ENCODE results near the gene SLC50A1. TPM values are rescaled to one million over a fixed set of nuclear protein-coding genes. Genes with fewer than 3 reads are reported as not detected.
"Not testable (repeated sequence)": the region's sequence is repeated elsewhere in the genome, so short reads cannot be mapped to it uniquely, and the experiment has no call there.

Gene SLC50A1
- total and polyA plus RNA-seq, 2 donors (not counting 1 experiment from before 2014, with no cell fraction given) = 36.0 to 61.1 TPM

DNA sequence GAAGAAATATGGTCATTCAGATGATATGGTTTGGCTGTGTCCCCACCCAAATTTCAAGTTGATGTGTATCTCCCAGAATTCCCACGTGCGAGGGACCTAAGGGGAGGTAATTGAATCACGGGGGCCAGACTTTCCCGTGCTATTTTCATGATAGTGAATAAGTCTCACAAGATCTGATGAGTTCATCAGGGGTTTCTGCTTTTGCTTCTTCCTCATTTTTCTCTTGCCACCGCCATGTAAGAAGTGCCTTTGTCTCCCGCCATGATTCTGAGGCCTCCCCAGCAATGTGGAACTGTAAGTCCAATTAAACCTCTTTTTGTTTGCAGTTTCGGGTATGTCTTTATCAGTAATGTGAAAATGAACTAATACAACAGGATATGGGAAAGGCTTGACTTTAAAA lies 6.1 kb downstream of the SLC50A1 start:
- no peak overlapping the region for H3K27ac ChIP-seq (ENCODE audit: insufficient read depth, low read length)
- no peak overlapping the region for H2AFZ ChIP-seq (ENCODE audit: low read length)
- H3K4me3 ChIP-seq (replicated peaks in 1 of 4; ENCODE audit: control extremely low read depth in 1 of 4, insufficient read depth in 1 of 4, low read depth in 3 of 4, low read length in 4 of 4) = no peak overlapping the region
- peaks cover 6% of the 10 kb centered on the region for H3K27me3 ChIP-seq (ENCODE audit: control insufficient read depth, insufficient read depth, low read length)
- no peak overlapping the region for H3K4me2 ChIP-seq (ENCODE audit: extremely low read depth, insufficient read depth, low read length)
- TF ChIP-seq, protein P1, sequence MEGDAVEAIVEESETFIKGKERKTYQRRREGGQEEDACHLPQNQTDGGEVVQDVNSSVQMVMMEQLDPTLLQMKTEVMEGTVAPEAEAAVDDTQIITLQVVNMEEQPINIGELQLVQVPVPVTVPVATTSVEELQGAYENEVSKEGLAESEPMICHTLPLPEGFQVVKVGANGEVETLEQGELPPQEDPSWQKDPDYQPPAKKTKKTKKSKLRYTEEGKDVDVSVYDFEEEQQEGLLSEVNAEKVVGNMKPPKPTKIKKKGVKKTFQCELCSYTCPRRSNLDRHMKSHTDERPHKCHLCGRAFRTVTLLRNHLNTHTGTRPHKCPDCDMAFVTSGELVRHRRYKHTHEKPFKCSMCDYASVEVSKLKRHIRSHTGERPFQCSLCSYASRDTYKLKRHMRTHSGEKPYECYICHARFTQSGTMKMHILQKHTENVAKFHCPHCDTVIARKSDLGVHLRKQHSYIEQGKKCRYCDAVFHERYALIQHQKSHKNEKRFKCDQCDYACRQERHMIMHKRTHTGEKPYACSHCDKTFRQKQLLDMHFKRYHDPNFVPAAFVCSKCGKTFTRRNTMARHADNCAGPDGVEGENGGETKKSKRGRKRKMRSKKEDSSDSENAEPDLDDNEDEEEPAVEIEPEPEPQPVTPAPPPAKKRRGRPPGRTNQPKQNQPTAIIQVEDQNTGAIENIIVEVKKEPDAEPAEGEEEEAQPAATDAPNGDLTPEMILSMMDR (conservative IDR thresholded peaks at IDR 0.05 in 1 of 2, IDR thresholded peaks at IDR 0.05 in 1 of 2; ENCODE audit: low read depth in 1 of 2, low read length in 2 of 2) = no peak
- TF ChIP-seq EZH2 (IDR thresholded peaks at IDR 0.05; ENCODE audit: low read length, missing control alignments) = no peak
- no peaks in the 10 kb centered on the region for H3K9me3 ChIP-seq (ENCODE audit: control insufficient read depth, insufficient read depth, low read depth, low read length)
- no peak for DNase-seq (ENCODE audit: low read depth in 2 of 2)
- peaks cover 10% of the 10 kb centered on the region for H3K4me1 ChIP-seq (ENCODE audit: control insufficient read depth, extremely low read depth, insufficient read depth, low read length)
- H3K9ac ChIP-seq (ENCODE audit: insufficient read depth, low read length) = no peak overlapping the region
- no peaks in the 10 kb centered on the region for H4K20me1 ChIP-seq (ENCODE audit: control insufficient read depth, extremely low read depth, insufficient read depth, low read length)
- peaks cover 20% of the 10 kb centered on the region for H3K79me2 ChIP-seq (ENCODE audit: control insufficient read depth, insufficient read depth, low read length)
- H3K36me3 ChIP-seq (ENCODE audit: control insufficient read depth, insufficient read depth, low read length) = no peaks in the 10 kb centered on the region

GRCh38 chr1:155145491-155145890 lies 9.8 kb downstream of the SLC50A1 start:
- H3K4me3 ChIP-seq (replicated peaks in 1 of 4; ENCODE audit: control extremely low read depth in 1 of 4, insufficient read depth in 1 of 4, low read depth in 3 of 4, low read length in 4 of 4) = no peak overlapping the region
- H3K4me2 ChIP-seq (ENCODE audit: extremely low read depth, insufficient read depth, low read length) = no peak overlapping the region
- H3K9me3 ChIP-seq (ENCODE audit: control insufficient read depth, insufficient read depth, low read depth, low read length) = no peaks in the 10 kb centered on the region
- no peaks in the 10 kb centered on the region for H4K20me1 ChIP-seq (ENCODE audit: control insufficient read depth, extremely low read depth, insufficient read depth, low read length)
- no peaks in the 10 kb centered on the region for H3K4me1 ChIP-seq (ENCODE audit: control insufficient read depth, extremely low read depth, insufficient read depth, low read length)
- H3K79me2 ChIP-seq (ENCODE audit: control insufficient read depth, insufficient read depth, low read length) = no peaks in the 10 kb centered on the region
- DNase-seq (ENCODE audit: low read depth in 2 of 2) = no peak
- no peak overlapping the region for H3K9ac ChIP-seq (ENCODE audit: insufficient read depth, low read length)
- H2AFZ ChIP-seq (ENCODE audit: low read length) = no peak overlapping the region
- TF ChIP-seq EZH2 (IDR thresholded peaks at IDR 0.05; ENCODE audit: low read length, missing control alignments) = no peak
- TF ChIP-seq, protein P1 (conservative IDR thresholded peaks at IDR 0.05 in 1 of 2, IDR thresholded peaks at IDR 0.05 in 1 of 2; ENCODE audit: low read depth in 1 of 2, low read length in 2 of 2) = peak in 1 of 2 donors; percentile 4
- no peaks in the 10 kb centered on the region for H3K36me3 ChIP-seq (ENCODE audit: control insufficient read depth, insufficient read depth, low read length)
- no peak overlapping the region for H3K27ac ChIP-seq (ENCODE audit: insufficient read depth, low read length)
- peaks cover 6% of the 10 kb centered on the region for H3K27me3 ChIP-seq (ENCODE audit: control insufficient read depth, insufficient read depth, low read length)

DNA sequence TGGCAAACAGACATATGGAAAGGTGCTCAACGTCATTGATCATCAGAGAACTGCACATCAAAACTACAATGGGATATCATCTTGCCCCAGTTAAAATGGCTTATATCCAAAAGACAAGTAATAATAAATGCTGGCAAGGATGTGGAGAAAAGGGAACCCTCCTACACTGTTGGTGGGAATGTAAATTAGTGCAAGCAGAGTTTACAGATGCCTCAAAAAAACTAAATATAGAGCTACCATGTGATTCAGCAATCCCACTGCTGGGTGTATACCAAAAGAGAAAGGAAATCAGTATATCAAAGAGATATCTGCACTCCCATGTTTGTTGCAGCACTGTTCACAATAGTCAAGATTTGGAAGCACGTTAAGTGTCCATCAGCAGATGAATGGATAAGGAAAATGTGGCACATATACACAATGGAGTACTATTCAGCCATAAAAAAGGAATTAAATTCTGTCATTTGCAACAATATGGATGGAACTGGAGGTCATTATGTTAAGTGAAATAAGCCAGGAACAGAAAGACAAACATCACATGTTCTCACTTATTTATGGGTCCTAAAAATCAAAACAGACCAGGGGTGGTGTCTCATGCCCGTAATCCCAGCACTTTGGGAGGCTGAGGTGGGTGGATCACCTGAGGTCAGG lies 20.5 kb downstream of the SLC50A1 start:
- not testable (repeated sequence) for H3K27ac ChIP-seq (ENCODE audit: insufficient read depth, low read length); H3K36me3 ChIP-seq (ENCODE audit: control insufficient read depth, insufficient read depth, low read length); H2AFZ ChIP-seq (ENCODE audit: low read length); H3K9ac ChIP-seq (ENCODE audit: insufficient read depth, low read length); H3K4me1 ChIP-seq (ENCODE audit: control insufficient read depth, extremely low read depth, insufficient read depth, low read length); H3K27me3 ChIP-seq (ENCODE audit: control insufficient read depth, insufficient read depth, low read length); H3K4me3 ChIP-seq (replicated peaks in 1 of 4; ENCODE audit: control extremely low read depth in 1 of 4, insufficient read depth in 1 of 4, low read depth in 3 of 4, low read length in 4 of 4); H3K9me3 ChIP-seq (ENCODE audit: control insufficient read depth, insufficient read depth, low read depth, low read length); H3K4me2 ChIP-seq (ENCODE audit: extremely low read depth, insufficient read depth, low read length); H3K79me2 ChIP-seq (ENCODE audit: control insufficient read depth, insufficient read depth, low read length); H4K20me1 ChIP-seq (ENCODE audit: control insufficient read depth, extremely low read depth, insufficient read depth, low read length); DNase-seq (ENCODE audit: low read depth in 2 of 2)
